Measurements from ENCODE around the gene CIB4. TPM values are rescaled to one million over a fixed set of nuclear protein-coding genes. Genes with fewer than 3 reads are reported as not detected.

CIB4 gene
- total RNA-seq, 1 donor from 2014 or later: not detected

DNA sequence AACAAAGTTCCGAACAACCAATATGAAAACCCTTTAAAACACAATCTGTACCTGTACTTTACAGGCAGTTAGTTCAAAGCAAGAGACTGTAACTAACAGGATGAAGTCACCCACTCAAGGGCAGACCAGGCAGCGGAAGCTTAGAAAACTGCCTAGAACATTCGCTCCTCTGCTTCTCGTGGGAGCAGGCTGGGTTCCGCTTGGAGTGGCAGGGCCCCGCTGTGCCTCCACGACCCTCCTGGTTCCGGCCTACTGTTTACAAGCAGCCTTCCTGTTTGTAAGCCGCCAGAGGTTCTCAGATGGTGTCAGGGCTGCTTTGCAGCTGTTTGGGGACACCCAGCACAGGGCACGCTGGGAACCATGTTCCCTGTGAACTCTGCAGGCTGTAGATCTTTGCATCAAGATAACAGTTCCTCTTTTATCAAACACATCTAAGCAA is 31.3 kb downstream of the CIB4 start:
- Histone ChIP-seq H3K36me3 (ENCODE audit: control insufficient read depth, insufficient read depth, low read length) (no peaks in the 10 kb centered on the region), H3K4me3 (ENCODE audit: low read depth, low read length) (no peak overlapping the region), H3K27me3 (ENCODE audit: control insufficient read depth, insufficient read depth, low read length) (peaks cover 12% of the 10 kb centered on the region)
- TF ChIP-seq CTCF (IDR thresholded peaks at IDR 0.05; ENCODE audit: insufficient read depth, low read length, poor library complexity, severe bottlenecking): no peak
- no peak for DNase-seq (ENCODE audit: low read depth)

DNA sequence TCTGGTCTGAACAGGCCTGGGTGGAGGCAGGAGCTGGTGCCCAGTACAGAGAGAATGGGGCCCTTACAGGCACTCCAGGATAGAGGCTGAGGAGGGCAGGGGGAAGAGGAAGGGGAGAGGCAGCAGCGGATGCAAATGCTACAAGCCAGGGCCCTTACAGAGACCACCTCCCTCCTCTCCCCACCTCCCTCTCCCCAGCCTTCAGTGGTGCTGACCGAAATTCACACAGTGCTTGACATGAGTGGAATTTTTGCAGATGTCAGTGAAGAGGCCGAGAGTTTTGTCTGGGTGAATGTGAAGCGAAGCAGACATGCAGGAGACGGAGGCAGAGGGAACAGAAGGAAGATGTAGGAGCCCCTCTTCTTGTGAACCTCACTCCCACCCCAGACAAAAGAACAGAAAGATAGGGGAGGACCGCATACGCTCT is 31.9 kb downstream of the CIB4 start:
- TF ChIP-seq CTCF (IDR thresholded peaks at IDR 0.05; ENCODE audit: insufficient read depth, low read length, poor library complexity, severe bottlenecking): no peak
- H3K36me3 ChIP-seq (ENCODE audit: control insufficient read depth, insufficient read depth, low read length): no peaks in the 10 kb centered on the region
- DNase-seq (ENCODE audit: low read depth): no peak
- H3K4me3 ChIP-seq (ENCODE audit: low read depth, low read length): no peak overlapping the region
- H3K27me3 ChIP-seq (ENCODE audit: control insufficient read depth, insufficient read depth, low read length): peaks cover 8% of the 10 kb centered on the region

GRCh38 chr2:26608557-26608956 is 32.6 kb downstream of the CIB4 start:
- TF ChIP-seq CTCF (IDR thresholded peaks at IDR 0.05; ENCODE audit: insufficient read depth, low read length, poor library complexity, severe bottlenecking): no peak
- Histone ChIP-seq H3K4me3 (ENCODE audit: low read depth, low read length) (no peak overlapping the region), H3K36me3 (ENCODE audit: control insufficient read depth, insufficient read depth, low read length) (no peaks in the 10 kb centered on the region), H3K27me3 (ENCODE audit: control insufficient read depth, insufficient read depth, low read length) (peaks cover 8% of the 10 kb centered on the region)
- DNase-seq (ENCODE audit: low read depth): no peak

DNA sequence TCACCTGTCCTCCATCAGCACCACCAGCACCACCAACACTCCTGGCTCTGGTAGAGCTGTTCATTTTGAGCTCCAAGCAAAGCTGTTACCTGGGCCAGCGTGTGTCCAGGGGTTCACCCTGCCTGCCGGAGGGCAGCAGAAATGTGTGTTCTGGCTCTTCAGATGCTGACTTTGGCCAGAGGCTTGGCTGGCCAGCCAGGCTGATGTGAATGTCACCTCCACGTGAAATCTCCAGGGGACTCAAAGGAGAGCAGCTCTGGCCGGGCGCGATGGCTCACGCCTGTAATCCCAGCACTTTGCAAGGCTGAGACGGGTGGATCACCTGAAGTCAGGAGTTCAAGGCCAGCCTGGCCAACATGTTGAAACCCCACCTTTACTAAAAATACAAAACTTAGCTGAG is 33.5 kb downstream of the CIB4 start:
- TF ChIP-seq CTCF (IDR thresholded peaks at IDR 0.05; ENCODE audit: insufficient read depth, low read length, poor library complexity, severe bottlenecking): no peak
- Histone ChIP-seq H3K36me3 (ENCODE audit: control insufficient read depth, insufficient read depth, low read length) (no peaks in the 10 kb centered on the region), H3K27me3 (ENCODE audit: control insufficient read depth, insufficient read depth, low read length) (peaks cover 10% of the 10 kb centered on the region), H3K4me3 (ENCODE audit: low read depth, low read length) (no peak overlapping the region)
- no peak for DNase-seq (ENCODE audit: low read depth)

DNA sequence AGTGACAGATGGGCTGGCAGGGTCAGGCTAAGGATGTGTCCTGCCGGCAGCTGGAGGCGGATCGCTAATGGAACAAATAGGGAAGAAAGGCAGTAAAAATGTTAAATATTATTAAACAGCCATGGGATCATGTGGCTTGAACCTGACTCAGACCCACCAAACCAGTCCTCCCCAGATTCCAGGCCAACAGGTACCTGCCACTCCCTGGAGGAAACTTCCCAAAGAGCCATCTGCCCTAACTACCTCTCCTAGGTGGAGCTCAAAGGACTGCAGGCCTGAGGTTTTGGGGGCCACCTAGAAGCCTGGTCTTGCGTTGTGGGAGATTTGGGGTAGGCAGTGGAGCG is 34.3 kb downstream of the CIB4 start:
- Histone ChIP-seq H3K27me3 (ENCODE audit: control insufficient read depth, insufficient read depth, low read length) (peaks cover 12% of the 10 kb centered on the region), H3K36me3 (ENCODE audit: control insufficient read depth, insufficient read depth, low read length) (no peaks in the 10 kb centered on the region), H3K4me3 (ENCODE audit: low read depth, low read length) (no peak overlapping the region)
- TF ChIP-seq CTCF (IDR thresholded peaks at IDR 0.05; ENCODE audit: insufficient read depth, low read length, poor library complexity, severe bottlenecking): no peak
- no peak for DNase-seq (ENCODE audit: low read depth)

DNA sequence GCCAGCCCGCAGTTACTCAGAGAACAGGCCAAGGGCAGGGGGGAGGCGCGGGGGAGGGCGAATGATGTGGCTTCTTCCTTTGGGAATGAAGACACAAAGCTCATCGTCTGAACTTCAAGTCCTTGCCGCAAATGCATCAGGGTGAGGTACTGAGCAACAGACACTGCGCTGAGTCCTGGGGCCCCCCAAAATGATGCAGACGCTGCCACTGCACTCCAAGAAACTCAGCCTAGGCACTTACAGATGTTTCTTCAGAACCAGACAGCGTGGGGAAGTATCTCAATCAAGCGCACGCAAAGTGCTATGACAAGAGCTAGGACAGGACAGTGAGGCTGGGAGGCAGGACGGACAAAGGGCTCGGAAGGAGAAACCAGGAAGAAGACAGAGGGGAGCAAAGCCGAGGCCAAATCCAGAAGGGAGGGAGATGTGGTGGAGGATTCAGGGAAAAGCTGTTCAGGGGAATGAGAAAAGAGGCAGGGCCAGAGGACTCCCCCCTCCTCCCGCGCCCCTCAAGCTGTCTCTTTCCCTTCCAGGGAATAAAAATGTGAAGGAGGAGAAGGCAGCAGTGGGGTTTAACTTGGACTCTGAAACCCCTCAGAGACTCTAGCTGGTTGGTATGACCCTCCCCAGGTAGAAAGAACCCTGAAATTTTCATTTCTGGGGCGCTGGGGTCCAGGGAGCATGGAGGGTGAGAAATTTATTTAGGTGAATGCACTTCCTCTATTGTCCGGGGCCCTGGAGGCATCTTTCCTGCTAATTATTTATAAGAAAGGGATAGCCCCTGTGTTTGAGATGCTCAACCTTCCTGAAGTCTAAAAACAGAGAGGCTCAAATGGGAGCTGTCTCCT is 34.9 kb downstream of the CIB4 start:
- peaks cover 12% of the 10 kb centered on the region for H3K27me3 ChIP-seq (ENCODE audit: control insufficient read depth, insufficient read depth, low read length)
- no peak for TF ChIP-seq CTCF (IDR thresholded peaks at IDR 0.05; ENCODE audit: insufficient read depth, low read length, poor library complexity, severe bottlenecking)
- H3K4me3 ChIP-seq (ENCODE audit: low read depth, low read length): no peak overlapping the region
- DNase-seq (ENCODE audit: low read depth): no peak
- H3K36me3 ChIP-seq (ENCODE audit: control insufficient read depth, insufficient read depth, low read length): no peaks in the 10 kb centered on the region
